ENCODE results near the gene EIF2B2. TPM values are rescaled to one million over a fixed set of nuclear protein-coding genes. Genes with fewer than 3 reads are reported as not detected.

The EIF2B2 gene
- total RNA-seq, 2 experiments from 2014 or later = 33.5 to 49.8 TPM

- intact Hi-C loops (cut with micrococcal nuclease; ENCODE audit: unreplicated experiment) = no loop called here
- Histone ChIP-seq H3K4me2 (ENCODE audit: low read length) (no peak overlapping the region), H4K20me1 (ENCODE audit: insufficient read depth, low read length) (no peaks in the 10 kb centered on the region), H3K9me3 (ENCODE audit: low read length) (no peaks in the 10 kb centered on the region), H3K79me2 (ENCODE audit: insufficient read depth, low read depth, low read length) (no peaks in the 10 kb centered on the region), H3K9me2 (ENCODE audit: insufficient read depth, low read length) (no peaks in the 10 kb centered on the region), H3K27ac (ENCODE audit: low read depth, low read length, poor library complexity, severe bottlenecking) (no peak overlapping the region), H2AFZ (ENCODE audit: low read length) (no peak overlapping the region), H3K4me3 (ENCODE audit: low read depth, low read length, poor library complexity, severe bottlenecking) (no peak overlapping the region), H3K4me1 (ENCODE audit: insufficient read depth, low read length, poor library complexity, severe bottlenecking) (no peaks in the 10 kb centered on the region), H3K36me3 (ENCODE audit: insufficient read depth, low read length) (no peaks in the 10 kb centered on the region)
- DNase-seq (ENCODE audit: low spot score) = no peak
- ChIA-PET CTCF (ENCODE audit: unreplicated experiment) (interaction anchor here (0.6 kb wide), 1 partner anchor 31 kb away, joined by 3 read pairs; the partner anchor contains the start of gene RPS6KL1), POLR2A (interaction anchor here (0.6 to 1.5 kb wide), 3 partner anchors 14 to 90 kb away, joined by 3 to 4 read pairs (median 3); no protein-coding TSS in a partner anchor)
- BruUV-seq (replicated peaks) = no TSS peak
- TF ChIP-seq, protein P1, sequence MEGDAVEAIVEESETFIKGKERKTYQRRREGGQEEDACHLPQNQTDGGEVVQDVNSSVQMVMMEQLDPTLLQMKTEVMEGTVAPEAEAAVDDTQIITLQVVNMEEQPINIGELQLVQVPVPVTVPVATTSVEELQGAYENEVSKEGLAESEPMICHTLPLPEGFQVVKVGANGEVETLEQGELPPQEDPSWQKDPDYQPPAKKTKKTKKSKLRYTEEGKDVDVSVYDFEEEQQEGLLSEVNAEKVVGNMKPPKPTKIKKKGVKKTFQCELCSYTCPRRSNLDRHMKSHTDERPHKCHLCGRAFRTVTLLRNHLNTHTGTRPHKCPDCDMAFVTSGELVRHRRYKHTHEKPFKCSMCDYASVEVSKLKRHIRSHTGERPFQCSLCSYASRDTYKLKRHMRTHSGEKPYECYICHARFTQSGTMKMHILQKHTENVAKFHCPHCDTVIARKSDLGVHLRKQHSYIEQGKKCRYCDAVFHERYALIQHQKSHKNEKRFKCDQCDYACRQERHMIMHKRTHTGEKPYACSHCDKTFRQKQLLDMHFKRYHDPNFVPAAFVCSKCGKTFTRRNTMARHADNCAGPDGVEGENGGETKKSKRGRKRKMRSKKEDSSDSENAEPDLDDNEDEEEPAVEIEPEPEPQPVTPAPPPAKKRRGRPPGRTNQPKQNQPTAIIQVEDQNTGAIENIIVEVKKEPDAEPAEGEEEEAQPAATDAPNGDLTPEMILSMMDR (conservative IDR thresholded peaks at IDR 0.05; ENCODE audit: low read length) = no peak
- TF ChIP-seq EZH2phosphoT487 (IDR thresholded peaks at IDR 0.05; ENCODE audit: borderline replicate concordance, low read depth, low read length) = no peak
Observed at GRCh38 chr14:74954232-74954946, 48.3 kb upstream of the EIF2B2 start.

DNA sequence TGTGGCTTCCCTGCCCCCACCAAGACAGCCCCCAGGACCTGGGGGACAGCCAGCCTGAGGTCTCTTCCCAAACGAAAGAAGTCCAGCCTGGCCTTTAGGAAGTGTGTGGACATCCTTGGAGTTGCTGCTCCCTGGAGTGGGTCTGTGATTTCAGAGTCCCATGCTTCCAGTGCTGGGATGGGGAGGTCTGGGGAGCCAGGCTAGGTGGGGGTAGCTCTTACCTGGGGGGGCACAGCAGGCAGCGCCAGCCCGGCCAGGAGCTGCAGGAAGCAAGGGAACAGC, 47.8 kb upstream of the EIF2B2 start:
- ChIA-PET POLR2A (interaction anchor here (0.6 kb wide), 1 partner anchor 15 kb away, joined by 4 read pairs; no protein-coding TSS in a partner anchor), CTCF (ENCODE audit: unreplicated experiment) (interaction anchor here (0.6 kb wide), 1 partner anchor 32 kb away, joined by 3 read pairs; the partner anchor contains the start of gene RPS6KL1)
- no peaks in the 10 kb centered on the region for H3K36me3 ChIP-seq (ENCODE audit: insufficient read depth, low read length)
- TF ChIP-seq, protein P1 (conservative IDR thresholded peaks at IDR 0.05; ENCODE audit: low read length) = no peak
- no peak for TF ChIP-seq EZH2phosphoT487 (IDR thresholded peaks at IDR 0.05; ENCODE audit: borderline replicate concordance, low read depth, low read length)
- H2AFZ ChIP-seq (ENCODE audit: low read length) = no peak overlapping the region
- DNase-seq (ENCODE audit: low spot score) = no peak
- H3K27ac ChIP-seq (ENCODE audit: low read depth, low read length, poor library complexity, severe bottlenecking) = no peak overlapping the region
- no peaks in the 10 kb centered on the region for H3K9me2 ChIP-seq (ENCODE audit: insufficient read depth, low read length)
- peak overlapping the region; percentile 40; the same call in 1 of the 2 replicates for H3K4me2 ChIP-seq (ENCODE audit: low read length)
- no peak overlapping the region for H3K4me3 ChIP-seq (ENCODE audit: low read depth, low read length, poor library complexity, severe bottlenecking)
- no peaks in the 10 kb centered on the region for H3K4me1 ChIP-seq (ENCODE audit: insufficient read depth, low read length, poor library complexity, severe bottlenecking)
- intact Hi-C loops (cut with micrococcal nuclease; ENCODE audit: unreplicated experiment) = no loop called here
- H4K20me1 ChIP-seq (ENCODE audit: insufficient read depth, low read length) = no peaks in the 10 kb centered on the region
- H3K79me2 ChIP-seq (ENCODE audit: insufficient read depth, low read depth, low read length) = no peaks in the 10 kb centered on the region
- BruUV-seq (replicated peaks) = no TSS peak
- no peaks in the 10 kb centered on the region for H3K9me3 ChIP-seq (ENCODE audit: low read length)
